Osteocyte (in vitro differentiated cells): ENCODE data around the gene RALGPS1. TPM values are rescaled to one million over a fixed set of nuclear protein-coding genes. Genes with fewer than 3 reads are reported as not detected.

Experiments
- DNase-seq: peaks from one replicate; pipeline ENCODE4 v3.0.0; 2021; ENCODE audit warnings: mixed read lengths; ENCODE audit not compliant: unreplicated experiment; ENCODE audit errors: extremely low spot score
- H3K27ac Mint-ChIP-seq: one replicate; pipeline ENCODE4 v1.8.0; 2021; ENCODE audit warnings: mild to moderate bottlenecking, mixed read lengths; ENCODE audit not compliant: unreplicated experiment
- H3K27me3 Mint-ChIP-seq: one replicate; pipeline ENCODE4 v1.8.0; 2021; ENCODE audit warnings: mixed read lengths; ENCODE audit not compliant: unreplicated experiment
- H3K36me3 Mint-ChIP-seq: one replicate; pipeline ENCODE4 v1.8.0; 2021; ENCODE audit warnings: mixed read lengths; ENCODE audit not compliant: unreplicated experiment
- H3K4me1 Mint-ChIP-seq: one replicate; pipeline ENCODE4 v1.8.0; 2021; ENCODE audit warnings: mixed read lengths; ENCODE audit not compliant: unreplicated experiment
- H3K4me3 Mint-ChIP-seq: one replicate; pipeline ENCODE4 v1.8.0; 2021; ENCODE audit warnings: mild to moderate bottlenecking, moderate library complexity, mixed read lengths; ENCODE audit not compliant: unreplicated experiment
- H3K9me3 Mint-ChIP-seq: one replicate; pipeline ENCODE4 v1.8.0; 2021; ENCODE audit warnings: mixed read lengths; ENCODE audit not compliant: unreplicated experiment
- total RNA-seq: library from RNA; stranded (reverse); gene quantifications from 2 replicates; pipeline ENCODE4 v1.2.1, GENCODE V29; 2021
- TF ChIP-seq, protein P1 (sequence below): fragments of 200-600 bp; sonication (generic); IDR thresholded peaks from 2 replicates; pipeline ENCODE4 v1.5.0; 2021; ENCODE audit warnings: antibody characterized with exemption, mild to moderate bottlenecking, moderate library complexity

The RALGPS1 gene
- total RNA-seq, 1 donor from 2014 or later = 9.9 TPM

- TF ChIP-seq, protein P1, sequence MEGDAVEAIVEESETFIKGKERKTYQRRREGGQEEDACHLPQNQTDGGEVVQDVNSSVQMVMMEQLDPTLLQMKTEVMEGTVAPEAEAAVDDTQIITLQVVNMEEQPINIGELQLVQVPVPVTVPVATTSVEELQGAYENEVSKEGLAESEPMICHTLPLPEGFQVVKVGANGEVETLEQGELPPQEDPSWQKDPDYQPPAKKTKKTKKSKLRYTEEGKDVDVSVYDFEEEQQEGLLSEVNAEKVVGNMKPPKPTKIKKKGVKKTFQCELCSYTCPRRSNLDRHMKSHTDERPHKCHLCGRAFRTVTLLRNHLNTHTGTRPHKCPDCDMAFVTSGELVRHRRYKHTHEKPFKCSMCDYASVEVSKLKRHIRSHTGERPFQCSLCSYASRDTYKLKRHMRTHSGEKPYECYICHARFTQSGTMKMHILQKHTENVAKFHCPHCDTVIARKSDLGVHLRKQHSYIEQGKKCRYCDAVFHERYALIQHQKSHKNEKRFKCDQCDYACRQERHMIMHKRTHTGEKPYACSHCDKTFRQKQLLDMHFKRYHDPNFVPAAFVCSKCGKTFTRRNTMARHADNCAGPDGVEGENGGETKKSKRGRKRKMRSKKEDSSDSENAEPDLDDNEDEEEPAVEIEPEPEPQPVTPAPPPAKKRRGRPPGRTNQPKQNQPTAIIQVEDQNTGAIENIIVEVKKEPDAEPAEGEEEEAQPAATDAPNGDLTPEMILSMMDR = no peak
- peaks cover 3% of the 10 kb centered on the region for H3K27me3 Mint-ChIP-seq
- DNase-seq = peak; percentile 73
- H3K9me3 Mint-ChIP-seq = no peaks in the 10 kb centered on the region
- no peaks in the 10 kb centered on the region for H3K36me3 Mint-ChIP-seq
- H3K27ac Mint-ChIP-seq = no peak overlapping the region
- H3K4me1 Mint-ChIP-seq = no peaks in the 10 kb centered on the region
- H3K4me3 Mint-ChIP-seq = no peak overlapping the region
These were observed 18.3 kb downstream of the RALGPS1 start for GRCh38 chr9:126932871-126933321.

- TF ChIP-seq, protein P1 = no peak
- no peaks in the 10 kb centered on the region for H3K4me1 Mint-ChIP-seq
- peaks cover 3% of the 10 kb centered on the region for H3K27me3 Mint-ChIP-seq
- H3K9me3 Mint-ChIP-seq = no peaks in the 10 kb centered on the region
- DNase-seq = no peak
- H3K4me3 Mint-ChIP-seq = no peak overlapping the region
- H3K27ac Mint-ChIP-seq = no peak overlapping the region
- no peaks in the 10 kb centered on the region for H3K36me3 Mint-ChIP-seq
These were observed 18.9 kb downstream of the RALGPS1 start for GRCh38 chr9:126933334-126933980.

- Mint-ChIP-seq H3K27me3 (no peaks in the 10 kb centered on the region), H3K36me3 (no peaks in the 10 kb centered on the region), H3K4me1 (no peaks in the 10 kb centered on the region), H3K9me3 (no peaks in the 10 kb centered on the region), H3K27ac (no peak overlapping the region), H3K4me3 (no peak overlapping the region)
- DNase-seq = no peak
- TF ChIP-seq, protein P1 = no peak
These were observed 19.9 kb downstream of the RALGPS1 start for GRCh38 chr9:126934441-126934840.

GRCh38 chr9:126935630-126936029, 21.0 kb downstream of the RALGPS1 start:
- TF ChIP-seq, protein P1 = no peak
- DNase-seq = no peak
- Mint-ChIP-seq H3K4me3 (no peak overlapping the region), H3K4me1 (no peaks in the 10 kb centered on the region), H3K27ac (no peak overlapping the region), H3K9me3 (no peaks in the 10 kb centered on the region), H3K36me3 (no peaks in the 10 kb centered on the region), H3K27me3 (no peaks in the 10 kb centered on the region)

DNA sequence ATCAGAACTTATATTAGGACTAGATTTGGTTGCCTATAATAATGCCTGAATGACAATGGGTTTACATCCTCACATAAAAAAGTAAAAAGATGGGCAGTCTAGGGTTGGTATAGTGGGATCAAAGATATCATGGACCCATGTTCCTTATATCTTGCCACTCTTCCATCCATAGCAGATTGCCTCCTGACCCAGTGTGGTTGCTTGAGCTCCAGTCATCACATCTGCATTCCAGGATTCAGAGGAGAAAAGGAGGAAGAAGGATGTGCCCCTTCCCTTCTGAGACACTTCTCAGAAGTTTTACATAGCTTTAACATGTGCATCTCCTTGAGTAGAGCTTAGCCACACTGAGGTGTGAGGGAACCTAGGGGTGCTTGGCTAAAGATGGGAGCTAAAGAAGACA, 22.9 kb downstream of the RALGPS1 start:
- no peaks in the 10 kb centered on the region for H3K4me1 Mint-ChIP-seq
- H3K36me3 Mint-ChIP-seq = no peaks in the 10 kb centered on the region
- H3K9me3 Mint-ChIP-seq = no peaks in the 10 kb centered on the region
- DNase-seq = no peak
- H3K27ac Mint-ChIP-seq = no peak overlapping the region
- H3K4me3 Mint-ChIP-seq = no peak overlapping the region
- peaks cover 14% of the 10 kb centered on the region for H3K27me3 Mint-ChIP-seq
- TF ChIP-seq, protein P1 = no peak
